Astrocyte of the spinal cord (primary cell): ENCODE results near the gene ZNF358.

ENCODE experiments used
- DNase-seq: peaks from one replicate; pipeline ENCODE4 v3.0.0; 2011; ENCODE audit warnings: low read depth, low spot score
- H3K4me3 ChIP-seq: 2 replicates; pipeline ENCODE4 v1.5.1; 2011; ENCODE audit warnings: low read depth, mild to moderate bottlenecking, low read length, moderate library complexity
- in situ Hi-C: cut with HindIII; loops from 2 replicates; pipeline ENCODE4 v1.10.0; 2017; ENCODE audit warnings: low sequenced_read_pairs
- TF ChIP-seq, protein P1 (sequence below): IDR thresholded peaks from 2 replicates; pipeline ENCODE4 v1.5.1; 2012; ENCODE audit warnings: low read depth, mild to moderate bottlenecking, low read length, inconsistent platforms

ZNF358 gene

DNA sequence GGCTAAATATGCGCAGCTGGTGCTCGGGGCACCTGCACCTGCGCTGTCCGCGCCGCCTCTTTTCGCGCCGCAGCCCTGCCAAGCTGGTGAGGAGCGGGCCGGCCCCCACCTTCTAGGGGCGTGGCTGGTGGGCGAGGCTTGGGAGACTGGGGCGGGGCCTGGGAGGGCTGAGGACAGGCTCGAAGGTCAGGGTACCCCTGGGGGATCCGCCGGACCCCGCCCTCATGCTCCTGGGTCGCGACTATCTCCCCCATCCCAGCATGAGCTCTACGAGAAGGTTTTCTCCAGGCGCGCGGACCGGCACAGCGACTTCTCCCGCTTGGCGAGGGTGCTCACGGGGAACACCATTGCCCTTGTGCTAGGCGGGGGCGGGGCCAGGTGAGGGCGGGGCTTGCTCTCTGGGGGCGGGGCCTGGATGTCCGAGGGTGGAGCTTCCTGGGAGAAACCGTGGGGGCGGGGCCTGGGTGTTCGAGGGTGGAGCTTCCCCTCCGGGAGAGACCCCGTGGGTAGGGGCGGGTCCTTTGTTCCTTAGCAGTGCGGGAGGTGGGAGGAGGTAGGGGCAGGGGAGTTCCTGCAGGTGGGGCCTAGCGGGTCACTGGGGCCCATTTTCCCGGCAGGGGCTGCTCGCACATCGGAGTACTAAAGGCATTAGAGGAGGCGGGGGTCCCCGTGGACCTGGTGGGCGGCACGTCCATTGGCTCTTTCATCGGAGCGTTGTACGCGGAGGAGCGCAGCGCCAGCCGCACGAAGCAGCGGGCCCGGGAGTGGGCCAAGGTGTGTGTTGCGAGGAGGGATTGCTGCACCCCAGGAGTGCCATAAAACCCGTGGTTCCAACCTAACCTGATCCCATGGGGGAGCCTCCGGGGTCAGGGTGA lies 39.3 kb downstream of the ZNF358 start:
- no peak for DNase-seq
- in situ Hi-C loops: no loop called here
- H3K4me3 ChIP-seq: no peak overlapping the region
- TF ChIP-seq, protein P1, sequence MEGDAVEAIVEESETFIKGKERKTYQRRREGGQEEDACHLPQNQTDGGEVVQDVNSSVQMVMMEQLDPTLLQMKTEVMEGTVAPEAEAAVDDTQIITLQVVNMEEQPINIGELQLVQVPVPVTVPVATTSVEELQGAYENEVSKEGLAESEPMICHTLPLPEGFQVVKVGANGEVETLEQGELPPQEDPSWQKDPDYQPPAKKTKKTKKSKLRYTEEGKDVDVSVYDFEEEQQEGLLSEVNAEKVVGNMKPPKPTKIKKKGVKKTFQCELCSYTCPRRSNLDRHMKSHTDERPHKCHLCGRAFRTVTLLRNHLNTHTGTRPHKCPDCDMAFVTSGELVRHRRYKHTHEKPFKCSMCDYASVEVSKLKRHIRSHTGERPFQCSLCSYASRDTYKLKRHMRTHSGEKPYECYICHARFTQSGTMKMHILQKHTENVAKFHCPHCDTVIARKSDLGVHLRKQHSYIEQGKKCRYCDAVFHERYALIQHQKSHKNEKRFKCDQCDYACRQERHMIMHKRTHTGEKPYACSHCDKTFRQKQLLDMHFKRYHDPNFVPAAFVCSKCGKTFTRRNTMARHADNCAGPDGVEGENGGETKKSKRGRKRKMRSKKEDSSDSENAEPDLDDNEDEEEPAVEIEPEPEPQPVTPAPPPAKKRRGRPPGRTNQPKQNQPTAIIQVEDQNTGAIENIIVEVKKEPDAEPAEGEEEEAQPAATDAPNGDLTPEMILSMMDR: no peak

DNA sequence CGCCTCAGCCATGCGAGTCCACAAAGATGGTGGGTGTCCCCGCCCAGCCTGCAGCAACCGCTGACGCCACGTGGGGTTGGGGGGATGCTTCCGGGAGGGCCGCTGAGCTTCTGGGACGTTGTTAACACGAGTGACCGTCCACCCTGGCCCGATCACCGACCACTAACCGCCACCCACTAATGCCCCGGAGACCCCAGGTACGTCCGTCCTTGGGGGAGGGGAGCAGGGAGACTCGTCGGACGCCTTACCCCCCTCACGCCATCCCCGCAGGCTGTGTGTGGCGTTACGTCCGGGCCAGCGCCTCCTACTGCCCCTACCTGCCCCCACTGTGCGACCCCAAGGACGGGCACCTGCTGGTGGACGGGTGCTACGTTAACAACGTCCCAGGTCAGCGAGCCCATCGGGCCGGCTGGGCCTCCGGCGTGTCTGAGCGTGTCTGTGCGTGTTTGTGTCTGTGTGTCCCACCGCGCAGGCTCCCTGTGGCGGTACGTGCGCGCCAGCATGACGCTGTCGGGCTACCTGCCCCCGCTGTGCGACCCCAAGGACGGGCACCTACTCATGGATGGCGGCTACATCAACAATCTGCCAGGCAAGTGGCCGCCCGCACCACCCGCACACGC lies 40.9 kb downstream of the ZNF358 start:
- TF ChIP-seq, protein P1: no peak

DNA sequence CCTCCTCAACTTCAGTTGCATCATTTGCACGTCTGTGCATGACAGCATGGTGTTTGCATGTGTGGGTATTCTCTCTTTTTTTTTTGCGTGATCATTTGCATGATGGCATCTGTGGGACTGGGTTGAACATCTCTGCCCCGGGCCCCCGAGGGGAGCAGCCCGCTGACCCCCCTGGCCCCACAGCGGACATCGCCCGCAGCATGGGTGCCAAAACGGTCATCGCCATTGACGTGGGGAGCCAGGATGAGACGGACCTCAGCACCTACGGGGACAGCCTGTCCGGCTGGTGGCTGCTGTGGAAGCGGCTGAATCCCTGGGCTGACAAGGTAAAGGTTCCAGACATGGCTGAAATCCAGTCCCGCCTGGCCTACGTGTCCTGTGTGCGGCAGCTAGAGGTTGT lies 42.8 kb downstream of the ZNF358 start:
- no peak overlapping the region for H3K4me3 ChIP-seq
- DNase-seq: no peak
- TF ChIP-seq, protein P1: no peak
- in situ Hi-C loops: no loop called here

More for the DNA sequence above, 40.9 kb downstream of the ZNF358 start:
- in situ Hi-C loops: no loop called here
- no peak for DNase-seq
- no peak overlapping the region for H3K4me3 ChIP-seq

DNA sequence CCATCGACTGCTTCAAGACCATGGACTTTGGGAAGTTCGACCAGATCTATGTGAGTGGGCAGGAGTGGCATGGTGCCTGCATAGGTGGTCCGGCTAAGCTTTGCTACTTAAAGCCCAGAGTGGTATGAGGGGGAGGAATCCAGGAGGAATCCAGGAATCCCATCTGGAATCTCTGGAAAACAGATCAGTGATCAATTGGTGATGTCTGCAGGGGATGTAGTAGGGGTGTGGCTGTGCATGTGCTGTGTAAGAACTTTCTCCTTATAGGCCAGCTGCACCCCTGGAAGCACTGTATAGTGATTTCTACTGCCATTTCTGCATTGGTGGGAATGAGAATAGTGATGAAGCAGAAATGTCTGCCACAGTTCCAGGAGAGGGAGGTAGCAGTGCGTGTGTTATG lies 43.2 kb downstream of the ZNF358 start:
- TF ChIP-seq, protein P1: no peak
- DNase-seq: no peak
- H3K4me3 ChIP-seq: no peak overlapping the region
- in situ Hi-C loops: no loop called here

DNA sequence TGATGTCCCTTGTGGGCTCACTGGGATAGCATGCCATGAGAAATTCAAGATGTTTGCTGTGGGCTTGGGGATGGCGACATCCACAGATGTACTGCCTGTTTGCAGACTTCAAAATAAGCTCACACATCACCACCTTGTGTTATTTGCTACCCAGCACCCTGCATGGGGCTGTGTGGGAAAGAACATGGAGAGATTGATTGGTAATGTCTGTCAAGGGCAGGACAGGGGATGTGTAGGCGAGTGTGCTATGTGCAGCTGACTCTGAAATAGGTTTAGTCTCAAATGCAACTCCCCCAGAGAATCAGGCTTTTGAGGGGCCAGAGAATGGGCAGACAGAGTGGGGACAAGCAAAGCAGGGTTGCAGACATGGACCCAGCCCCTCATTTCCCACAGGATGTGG lies 44.4 kb downstream of the ZNF358 start:
- in situ Hi-C loops: no loop called here
- no peak for DNase-seq
- TF ChIP-seq, protein P1: no peak
- H3K4me3 ChIP-seq: no peak overlapping the region

DNA sequence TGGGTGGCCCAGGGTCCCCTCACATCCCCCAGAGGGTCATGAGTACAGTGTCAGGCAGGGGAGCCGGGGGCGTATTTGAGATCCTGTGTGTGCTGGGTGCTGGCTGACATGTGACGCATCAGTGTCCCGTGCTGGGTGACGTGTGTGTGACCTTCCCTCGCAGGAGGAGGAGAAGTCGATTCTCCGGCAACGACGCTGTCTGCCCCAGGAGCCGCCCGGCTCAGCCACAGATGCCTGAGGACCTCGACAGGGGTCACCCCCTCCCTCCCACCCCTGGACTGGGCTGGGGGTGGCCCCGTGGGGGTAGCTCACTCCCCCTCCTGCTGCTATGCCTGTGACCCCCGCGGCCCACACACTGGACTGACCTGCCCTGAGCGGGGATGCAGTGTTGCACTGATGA lies 45.4 kb downstream of the ZNF358 start:
- no peak overlapping the region for H3K4me3 ChIP-seq
- TF ChIP-seq, protein P1: no peak
- no peak for DNase-seq
- in situ Hi-C loops: no loop called here
